Left renal pelvis (tissue), 4 donors: ENCODE data around the gene DERL3. TPM values are rescaled to one million over a fixed set of nuclear protein-coding genes. Genes with fewer than 3 reads are reported as not detected.
"Not testable (repeated sequence)": the region's sequence is repeated elsewhere in the genome, so short reads cannot be mapped to it uniquely, and the experiment has no call there.

Source experiments
- DNase-seq, 4 donors: peaks; one replicate each; pipeline ENCODE4 v3.0.0-alpha.2; 2013; ENCODE audit warnings: low read depth in 4 of 4, low spot score in 3 of 4
- polyA plus RNA-seq, 4 donors: library from polyadenylated mRNA; unstranded; fragments of 120-200 nt; gene quantifications; one replicate each; pipeline ENCODE4 v1.2.1, GENCODE V29; 2013; ENCODE audit not compliant: insufficient read length in 4 of 4

The DERL3 gene
- polyA plus RNA-seq: 1 to 10 TPM; 3.0 to 5.2 (median 4.7) TPM

DNA sequence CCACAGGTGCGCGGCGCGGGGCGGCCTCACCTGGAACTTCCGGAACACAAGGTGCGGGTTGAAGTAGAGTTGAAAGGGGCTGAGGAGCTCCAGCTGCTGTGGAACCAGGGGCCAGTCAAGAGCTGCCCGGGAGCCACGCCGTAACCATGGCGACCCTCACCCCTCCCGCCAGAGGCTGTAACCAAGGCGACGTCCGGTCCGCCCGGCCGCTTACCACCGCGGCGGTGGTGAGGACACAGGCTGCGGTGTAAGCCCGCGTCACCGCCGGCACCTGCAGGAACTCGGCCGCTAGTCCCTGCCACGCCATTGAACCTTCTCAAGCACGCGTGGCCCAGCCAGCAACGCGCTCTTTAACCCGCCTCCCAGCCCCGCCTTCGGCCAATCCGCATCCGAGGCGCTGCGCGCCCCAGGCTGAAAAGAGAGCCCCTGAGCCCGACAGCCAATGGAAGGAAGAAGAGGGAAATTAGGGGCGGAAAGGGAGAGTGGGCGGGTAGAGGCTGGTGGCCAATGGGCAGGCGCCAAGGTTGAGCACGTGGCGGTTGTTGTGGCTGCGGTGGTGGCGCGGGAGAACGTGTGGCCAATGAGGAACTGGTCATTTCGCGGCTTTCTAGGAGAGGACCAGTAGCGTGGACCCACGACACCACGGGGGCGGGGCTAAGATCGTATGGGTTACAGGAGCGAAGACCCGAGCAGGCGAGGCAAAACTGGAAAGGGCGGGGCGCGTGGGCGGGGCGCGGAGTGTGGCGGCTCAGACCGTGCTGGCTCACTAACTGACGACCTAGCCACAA, at the start of gene DERL3:
TSS of gene DERL3 (minus strand) at position 326 of the 788 bp plus-strand sequence. CDS start at position 307, 19 bp downstream.
- peak; percentile 84 to 96 (median 86) for DNase-seq

DNA sequence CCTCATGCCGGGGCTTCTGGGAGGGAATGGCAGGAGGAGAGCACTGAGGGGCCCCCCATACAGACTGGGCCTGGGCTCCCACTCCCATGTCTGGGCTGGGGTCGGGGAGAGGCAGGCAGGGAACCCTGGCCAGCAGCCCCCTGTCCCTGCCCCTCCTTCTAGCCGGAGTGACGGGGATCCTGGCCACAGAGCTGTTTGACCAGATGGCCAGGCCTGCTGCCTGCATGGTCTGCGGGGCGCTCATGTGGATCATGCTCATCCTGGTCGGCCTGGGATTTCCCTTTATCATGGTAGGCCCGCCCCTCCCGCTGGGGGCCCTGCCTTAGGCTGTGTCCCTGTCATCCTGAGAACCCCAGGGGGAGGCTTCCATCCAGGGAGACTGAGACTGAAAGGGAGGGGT, 45.3 kb upstream of the DERL3 start:
- DNase-seq: no peak

DNA sequence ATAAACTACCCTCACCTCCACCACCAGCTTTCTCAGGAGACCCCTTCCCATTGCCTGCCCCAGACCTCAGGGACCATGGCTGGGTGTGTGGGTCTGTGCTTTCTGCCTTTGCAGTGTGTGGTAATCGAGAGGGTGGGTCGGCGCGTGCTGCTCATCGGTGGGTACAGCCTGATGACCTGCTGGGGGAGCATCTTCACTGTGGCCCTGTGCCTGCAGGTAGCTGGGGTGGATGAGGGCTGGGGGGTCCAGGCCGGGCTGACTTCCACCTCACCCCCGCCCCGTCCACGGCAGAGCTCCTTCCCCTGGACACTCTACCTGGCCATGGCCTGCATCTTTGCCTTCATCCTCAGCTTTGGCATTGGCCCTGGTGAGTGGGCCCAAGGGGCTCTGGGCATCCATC, 44.9 kb upstream of the DERL3 start:
- DNase-seq: no peak

DNA sequence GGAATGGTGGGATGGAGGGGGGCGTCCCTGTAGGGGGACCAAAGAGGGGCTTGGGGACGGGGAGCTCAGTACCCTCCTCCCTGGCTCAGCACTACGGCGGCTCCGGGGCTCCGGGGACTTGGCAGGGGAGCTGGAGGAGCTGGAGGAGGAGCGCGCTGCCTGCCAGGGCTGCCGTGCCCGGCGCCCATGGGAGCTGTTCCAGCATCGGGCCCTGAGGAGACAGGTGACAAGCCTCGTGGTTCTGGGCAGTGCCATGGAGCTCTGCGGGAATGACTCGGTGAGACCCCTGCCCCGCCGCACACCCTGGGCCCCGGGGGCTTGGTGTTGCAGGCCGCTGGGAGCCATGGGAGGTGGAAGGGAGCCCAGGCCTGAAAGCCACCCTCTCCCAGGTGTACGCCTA, 43.6 kb upstream of the DERL3 start:
- no peak for DNase-seq

DNA sequence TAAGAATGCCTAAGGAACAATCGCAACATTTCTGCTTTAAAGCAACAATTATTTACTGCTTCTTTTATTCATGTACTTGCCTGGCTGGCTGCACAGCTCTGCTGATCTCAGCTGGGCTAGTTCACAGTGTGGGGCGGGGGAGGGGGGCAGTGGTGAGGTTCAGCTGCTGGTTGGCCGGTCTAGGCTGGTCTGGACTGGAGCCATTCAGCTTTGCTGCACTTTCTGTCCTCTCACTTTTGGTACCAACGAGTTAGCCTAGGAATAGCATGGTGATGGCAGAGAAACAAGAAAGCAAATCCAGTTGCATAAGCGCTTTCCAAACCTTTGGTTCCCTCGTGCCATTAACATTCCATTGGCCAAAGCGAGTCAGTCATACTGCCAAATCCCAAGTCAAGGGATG, 39.4 kb upstream of the DERL3 start:
- peak in 1 of 4 donors; percentile 16 for DNase-seq

DNA sequence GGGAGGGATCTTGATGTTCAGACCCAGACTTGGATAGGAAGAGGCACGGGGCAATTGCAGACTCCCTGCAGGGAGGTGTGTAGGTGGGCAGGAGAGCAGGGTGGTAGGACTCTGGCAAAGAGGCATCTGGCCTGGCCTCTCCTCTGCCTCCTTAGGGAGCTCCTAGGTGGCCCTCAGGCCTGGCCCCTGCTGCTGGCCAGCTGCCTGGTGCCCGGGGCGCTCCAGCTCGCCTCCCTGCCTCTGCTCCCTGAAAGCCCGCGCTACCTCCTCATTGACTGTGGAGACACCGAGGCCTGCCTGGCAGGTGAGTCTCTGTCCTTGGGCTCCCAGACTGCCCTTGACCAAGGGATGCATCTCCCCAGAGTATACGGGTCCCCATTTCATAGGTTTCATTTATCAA, 38.8 kb upstream of the DERL3 start:
- no peak for DNase-seq

DNA sequence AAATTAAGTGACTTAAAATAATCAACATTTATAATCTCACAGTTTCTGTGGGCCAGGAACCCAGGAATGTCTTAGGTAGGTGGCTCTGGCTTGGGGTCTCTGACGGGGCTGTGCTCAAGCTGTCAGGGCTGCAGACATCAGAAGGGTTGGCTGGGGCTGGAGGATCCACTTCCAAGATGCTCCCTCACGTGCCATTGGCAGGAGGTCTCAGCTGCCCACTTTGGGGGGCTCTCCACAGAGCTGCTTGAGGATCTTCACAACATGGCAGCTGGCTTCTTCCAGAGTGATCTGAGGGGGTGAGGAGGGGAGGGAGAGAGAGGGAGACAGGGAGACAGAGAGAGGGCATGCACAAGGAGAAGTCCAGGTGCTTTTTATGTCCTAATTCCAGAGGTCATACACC, 37.0 kb upstream of the DERL3 start:
- no peak for DNase-seq

DNA sequence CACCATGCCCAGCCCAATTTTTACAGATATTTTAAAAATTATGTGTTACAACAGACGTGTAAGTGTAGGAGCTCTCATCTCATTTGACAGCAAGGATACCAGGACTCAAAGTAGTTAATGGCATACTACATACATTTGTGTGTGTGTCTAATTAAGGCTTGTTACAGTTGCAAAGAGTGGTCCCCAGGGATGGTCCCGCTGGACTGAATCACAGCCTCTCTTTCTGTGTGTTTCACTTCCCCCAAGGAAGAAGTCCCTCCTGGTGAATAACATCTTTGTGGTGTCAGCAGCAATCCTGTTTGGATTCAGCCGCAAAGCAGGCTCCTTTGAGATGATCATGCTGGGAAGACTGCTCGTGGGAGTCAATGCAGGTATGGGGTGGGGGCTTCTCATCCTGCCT, 36.1 kb upstream of the DERL3 start:
- no peak for DNase-seq

DNA sequence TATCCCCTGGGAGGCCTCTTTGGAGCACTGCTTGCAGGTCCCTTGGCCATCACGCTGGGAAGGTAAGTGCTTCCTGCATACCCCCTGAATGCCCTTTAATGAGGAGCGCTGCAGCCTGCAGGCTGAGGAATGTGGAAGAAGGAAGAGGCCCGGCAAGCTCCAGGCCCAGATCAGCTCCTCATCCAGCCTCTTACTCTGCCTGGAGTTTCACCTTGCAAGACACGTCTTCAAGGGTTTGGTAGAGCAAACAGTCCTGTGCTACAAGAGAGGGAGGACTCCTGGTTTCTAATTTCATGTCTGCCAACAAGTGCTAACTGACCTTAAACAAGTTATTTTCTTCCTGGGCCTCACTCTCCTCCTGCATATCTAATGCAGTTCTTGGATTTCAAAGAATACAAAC, 29.8 kb upstream of the DERL3 start:
- DNase-seq: no peak

DNA sequence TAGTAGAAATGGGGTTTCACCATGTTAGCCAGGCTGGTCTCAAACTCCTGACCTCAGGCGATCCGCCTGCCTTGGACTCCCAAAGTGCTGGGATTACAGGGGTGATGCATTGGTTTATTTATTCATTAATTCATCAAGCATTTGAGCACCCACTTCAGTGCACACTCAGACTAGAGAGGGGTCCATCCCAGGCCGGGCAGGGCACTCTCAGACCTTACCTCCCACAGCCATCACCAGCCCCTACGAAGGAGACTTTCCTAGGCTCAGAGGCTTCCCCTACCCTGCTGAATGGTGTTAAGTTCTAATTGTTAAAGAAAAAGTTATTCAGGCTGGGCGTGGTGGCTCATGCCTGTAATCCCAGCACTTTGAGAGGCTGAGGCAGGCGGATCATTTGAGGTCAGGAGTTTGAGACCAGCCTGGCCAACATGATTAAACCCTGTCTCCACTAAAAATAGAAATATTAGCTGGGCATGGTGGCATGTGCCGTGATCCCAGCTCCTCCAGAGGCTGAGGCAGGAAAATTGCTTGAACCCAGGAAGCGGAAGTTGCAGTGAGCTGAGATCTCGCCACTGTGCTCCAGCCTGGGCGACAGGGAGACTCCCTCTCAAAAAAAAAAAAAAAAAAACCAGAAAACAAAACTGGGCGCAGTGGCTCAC, 25.8 kb upstream of the DERL3 start:
- DNase-seq: not testable (repeated sequence)

DNA sequence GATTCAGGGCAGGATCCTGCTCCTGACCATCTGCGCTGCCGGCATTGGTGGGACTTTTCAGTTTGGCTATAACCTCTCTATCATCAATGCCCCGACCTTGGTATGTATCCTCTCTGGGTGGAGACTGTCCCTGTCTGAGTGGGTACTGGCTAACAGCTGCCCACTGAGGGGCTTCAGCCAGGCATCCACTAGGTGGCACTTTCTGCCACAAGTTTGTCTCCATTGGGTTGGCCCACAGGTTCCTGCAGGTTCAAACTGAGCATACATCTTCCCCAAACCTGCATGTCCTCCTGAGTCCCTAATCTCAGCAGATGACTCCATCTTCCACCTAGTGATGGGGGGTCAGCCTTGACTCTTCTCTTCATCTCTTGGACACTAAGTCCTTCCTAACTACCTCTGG, 23.3 kb upstream of the DERL3 start:
- DNase-seq: no peak

DNA sequence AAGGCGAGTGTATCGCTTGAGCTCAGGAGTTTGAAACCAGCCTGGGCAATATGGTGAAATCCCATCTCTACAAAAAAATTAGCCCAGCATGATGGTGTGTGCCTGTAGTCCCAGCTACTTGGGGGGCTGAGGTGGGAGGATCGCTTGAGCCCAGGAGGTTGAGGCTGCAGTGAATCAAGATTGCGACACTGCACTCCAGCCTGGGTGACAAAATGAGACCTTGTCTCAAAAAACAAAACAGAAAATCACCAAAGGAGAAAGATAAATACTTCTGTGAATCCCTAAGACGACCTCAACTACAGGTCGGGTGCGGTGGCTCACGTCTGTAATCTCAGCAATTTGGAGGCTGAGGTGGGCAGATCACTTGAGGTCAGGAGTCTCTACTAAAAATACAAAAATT, 21.4 kb upstream of the DERL3 start:
- DNase-seq: not testable (repeated sequence)

DNA sequence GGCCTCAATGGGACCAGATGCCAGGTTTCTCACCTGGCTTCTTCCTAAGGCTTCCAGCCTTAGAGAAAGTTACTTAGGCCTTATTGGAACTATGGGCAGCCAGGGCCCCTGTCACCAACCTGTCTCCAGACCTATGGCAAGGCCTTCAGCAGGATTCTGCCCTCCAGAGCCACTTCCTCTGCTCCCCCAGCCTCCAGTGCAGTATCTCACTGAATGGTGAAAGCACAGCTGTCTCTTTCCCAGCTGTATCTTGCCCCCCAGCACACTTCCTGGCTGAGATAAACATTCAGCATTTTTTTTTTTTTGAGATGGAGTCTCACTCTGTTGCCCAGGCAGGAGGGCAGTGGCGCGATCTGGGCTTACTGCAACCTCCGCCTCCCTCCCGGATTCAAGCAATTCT, 20.4 kb upstream of the DERL3 start:
- DNase-seq: no peak

DNA sequence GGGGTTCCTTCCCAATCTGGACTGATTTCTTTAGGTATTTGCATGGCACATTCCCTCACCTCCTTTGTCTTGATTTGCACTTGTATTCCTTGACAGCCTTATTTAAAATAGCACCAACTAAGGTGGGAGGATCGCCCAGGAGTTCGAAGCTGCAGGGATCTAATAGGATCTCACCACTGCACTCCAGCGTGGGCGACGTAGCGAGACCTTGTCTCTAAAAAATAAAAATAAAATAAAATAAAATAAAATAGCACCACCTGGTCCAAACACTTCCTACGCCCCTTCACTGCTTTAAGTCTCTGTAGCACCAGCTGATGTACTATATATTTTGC, 19.6 kb upstream of the DERL3 start:
- DNase-seq: no peak

DNA sequence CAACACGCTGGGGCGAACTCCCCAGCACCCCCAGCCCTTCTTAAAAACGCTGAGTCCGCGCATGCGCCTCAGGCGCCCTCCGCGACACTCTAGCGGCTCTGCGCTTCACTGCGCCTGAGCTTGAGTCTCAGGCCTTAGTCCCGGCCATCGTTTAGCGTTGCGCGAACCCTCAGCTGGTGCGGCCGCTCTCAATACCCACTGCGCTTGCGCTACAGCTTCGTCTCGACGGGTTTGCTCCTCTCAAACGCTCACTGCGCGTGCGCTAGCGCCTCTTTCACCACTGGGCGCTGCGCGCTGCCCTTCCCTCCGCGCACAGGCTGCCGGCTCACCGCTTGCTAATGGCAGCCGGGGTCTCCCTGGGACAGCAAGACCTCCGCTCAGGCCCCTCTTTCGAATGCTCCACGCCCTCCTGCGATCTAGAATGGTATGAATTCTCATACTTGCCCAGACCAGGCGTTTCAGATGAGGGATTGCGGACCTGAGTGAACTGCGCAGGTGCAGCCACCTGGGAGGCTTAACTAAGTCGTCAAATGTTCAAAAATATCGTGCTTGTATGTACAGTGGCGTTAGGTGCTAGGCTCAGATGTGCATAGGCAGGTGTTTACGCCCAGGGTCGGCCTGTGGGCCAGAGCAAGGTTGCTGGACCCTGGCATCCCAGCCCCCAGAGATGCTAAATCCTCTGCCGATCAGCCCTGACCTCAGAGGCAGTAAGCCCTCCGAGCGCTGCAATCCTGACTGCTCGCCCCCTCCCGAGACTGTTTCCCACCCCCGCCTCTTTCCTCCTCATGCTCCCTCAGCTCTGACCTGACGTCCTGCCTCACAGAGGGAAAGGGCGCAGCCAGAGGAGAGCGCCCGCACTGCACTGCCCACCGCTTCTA, 19.0 kb upstream of the DERL3 start, which contains the start of gene SLC2A11:
TSS of gene SLC2A11 (plus strand) at position 270 of the 878 bp plus-strand sequence. CDS start at position 395, 125 bp downstream.
- DNase-seq: peak; percentile 95 to 97 (median 96)

DNA sequence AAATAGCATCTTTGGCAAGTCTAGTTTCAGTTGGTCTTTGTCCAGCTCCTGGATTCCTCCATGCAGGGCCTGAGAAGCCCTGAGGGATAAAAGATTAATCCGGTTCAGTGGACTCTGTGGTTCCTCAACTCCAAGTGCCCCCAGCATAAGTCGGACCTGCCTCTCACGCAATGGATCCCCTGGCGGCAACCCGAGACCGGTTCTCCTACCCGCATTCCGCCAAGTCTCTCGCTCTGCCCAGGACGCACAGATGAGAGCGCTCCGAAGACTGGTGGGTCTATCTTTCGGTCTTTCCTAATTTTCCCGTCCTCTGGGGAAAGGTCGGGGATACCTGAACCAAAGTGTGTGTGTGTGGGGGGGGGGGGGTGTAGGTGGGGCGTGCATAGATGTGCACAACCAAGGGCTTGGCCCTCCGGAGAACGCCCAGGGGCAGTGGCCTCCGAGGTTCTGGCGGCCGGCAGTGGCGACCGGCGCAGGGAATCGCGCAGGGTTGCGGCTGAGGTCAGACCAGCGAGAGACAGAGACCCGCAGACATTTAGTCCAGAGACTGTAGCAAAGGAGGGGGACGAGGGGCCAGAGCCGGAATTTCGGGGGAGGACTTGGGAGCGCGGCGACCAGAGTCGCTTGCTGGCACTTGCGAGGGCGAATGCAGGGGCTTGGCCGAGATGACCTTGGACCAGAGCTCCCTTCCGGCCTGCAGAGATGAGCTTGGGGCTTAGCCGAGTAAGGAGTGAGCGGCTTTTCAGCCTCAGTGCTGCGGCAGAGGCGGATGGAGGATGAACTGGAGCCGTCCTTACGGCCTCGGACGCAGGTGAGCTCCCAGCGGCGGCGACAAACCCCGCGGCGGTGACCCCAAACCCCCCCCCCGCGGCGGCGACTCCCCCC, 18.2 kb upstream of the DERL3 start:
- DNase-seq: no peak

DNA sequence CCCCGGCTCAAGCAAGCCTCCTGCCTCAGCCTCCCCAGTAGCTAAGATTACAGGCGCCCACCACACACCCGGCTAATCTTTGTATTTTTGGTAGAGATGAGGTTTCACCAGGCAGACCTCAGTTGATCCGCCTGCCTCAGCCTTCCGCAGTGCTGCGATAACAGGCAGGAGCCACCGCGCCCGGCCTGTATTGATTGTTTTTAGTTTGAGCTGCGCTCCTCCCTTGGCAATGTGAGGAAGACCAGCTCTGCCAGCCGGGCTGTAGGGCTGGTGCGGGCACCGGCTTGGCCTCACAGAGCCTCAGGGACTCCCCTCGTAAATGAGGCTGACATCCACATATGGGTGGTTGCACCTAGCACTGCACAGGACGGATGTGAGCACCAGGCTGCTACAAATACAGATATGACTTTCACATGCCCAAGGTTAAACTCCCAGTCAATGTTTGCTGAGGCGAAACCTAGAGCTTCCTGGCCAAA, 11.4 kb upstream of the DERL3 start:
- DNase-seq: no peak

DNA sequence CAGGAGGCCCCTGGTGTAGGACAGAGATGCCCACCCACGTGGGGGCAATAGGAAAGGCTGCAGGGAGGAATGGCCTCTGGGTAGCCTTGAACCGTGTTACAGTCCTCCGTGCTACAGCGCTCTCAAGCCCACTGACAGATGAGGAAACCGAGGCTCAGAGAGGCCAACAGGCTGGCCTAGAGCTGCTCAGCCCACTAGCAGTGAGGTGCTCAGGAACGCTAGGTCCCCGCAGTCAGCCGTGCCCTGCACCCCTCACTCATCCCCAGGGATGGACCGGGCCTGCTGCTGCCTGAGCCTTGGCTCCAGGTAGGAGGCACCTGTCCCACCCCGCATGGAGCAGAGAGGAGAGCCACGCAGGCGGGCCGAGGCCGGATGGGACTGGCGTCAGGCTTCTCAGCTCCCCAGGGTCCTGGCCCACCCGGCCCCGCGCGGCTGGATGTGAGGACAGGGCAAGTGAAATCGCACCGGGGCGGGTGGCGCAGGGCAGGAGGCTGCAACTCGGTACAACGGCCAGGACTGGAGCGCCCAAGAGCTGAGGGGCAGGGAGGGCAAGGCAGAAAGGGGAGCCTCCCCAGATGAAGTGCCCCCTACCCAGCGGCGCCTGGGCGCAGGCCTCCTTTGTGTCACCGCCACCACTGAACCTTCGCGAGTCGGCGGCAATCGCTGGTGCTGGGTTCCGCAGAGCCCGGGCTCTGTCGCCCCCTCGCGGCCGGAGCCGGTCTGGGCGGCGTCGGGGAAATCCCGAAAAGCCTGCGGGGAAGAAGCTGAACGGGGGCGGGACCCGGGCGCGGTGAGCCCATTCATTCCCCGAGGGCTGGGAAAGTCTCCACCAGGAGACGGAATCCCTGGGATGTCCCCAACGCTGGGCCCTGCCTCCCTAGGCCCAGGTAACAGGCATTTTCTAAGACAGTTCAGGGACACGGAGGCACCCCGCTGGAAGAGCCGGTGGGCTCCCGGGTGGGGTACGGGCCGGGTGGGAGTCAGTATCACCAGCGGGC, 10.5 kb upstream of the DERL3 start:
- peak in 1 of 4 donors; percentile 58 for DNase-seq
